ENCODE measurements around the gene AK2. TPM values are rescaled to one million over a fixed set of nuclear protein-coding genes. Genes with fewer than 3 reads are reported as not detected.

AK2 gene
- total RNA-seq, 2 donors from 2014 or later: 120 to 162 TPM

DNA sequence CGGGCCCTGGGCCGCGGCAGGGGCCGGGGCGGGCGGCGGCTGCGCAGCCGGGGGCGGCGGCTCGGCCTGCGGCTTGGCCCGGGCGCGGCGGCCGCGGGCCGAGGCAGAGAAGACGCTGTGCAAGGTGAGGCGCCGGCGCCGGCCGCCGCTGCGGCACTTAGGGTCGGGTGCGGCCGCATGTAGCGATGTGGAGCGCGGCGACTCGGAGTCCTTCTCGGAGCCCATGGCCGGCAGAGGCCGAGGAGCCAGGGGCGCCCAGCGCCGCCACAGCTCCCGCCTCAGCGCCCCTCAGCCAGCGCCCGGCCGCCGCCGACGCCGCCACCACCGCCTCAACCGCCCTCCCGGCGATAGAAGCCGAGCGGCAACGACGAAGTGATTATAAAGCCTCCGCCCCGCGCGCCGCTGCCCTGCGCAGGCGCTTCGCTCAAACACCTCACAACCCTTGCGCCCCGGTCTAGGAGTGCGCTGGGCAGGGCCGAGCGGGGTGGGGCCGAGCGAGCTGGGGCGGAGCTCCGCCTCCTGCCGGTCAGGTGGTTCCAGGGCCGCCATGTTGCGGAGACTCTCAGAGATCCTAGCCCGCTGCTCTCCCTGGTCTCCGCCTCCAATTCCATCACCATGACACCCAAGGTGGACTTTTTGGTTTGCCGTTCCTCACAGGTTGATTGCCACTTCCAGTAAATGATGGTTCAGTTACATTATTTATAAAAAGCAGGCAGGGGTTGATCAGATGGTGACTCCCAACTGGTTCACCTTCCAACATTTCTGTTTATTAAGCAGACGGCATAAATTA is 72.0 kb downstream of the AK2 start, which contains the start of gene RNF19B:
TSS of gene RNF19B (minus strand) at position 349 of the 790 bp plus-strand sequence. CDS start at position 225, 124 bp downstream.
- Histone ChIP-seq H3K36me3 (no peaks in the 10 kb centered on the region), H3K27ac (peak within 1 kb of the TSS; percentile 86 to 92), H3K9me3 (no peaks in the 10 kb centered on the region), H3K27me3 (no peaks in the 10 kb centered on the region), H3K4me3 (peak within 1 kb of the TSS; percentile 84 to 86), H3K4me1 (peaks cover 0 to 35% of the 10 kb centered on the region in 2 donors)
- TF ChIP-seq CTCF (IDR thresholded peaks at IDR 0.05): peak in 1 of 2 donors; percentile 44
- peak; percentile 94 for DNase-seq (ENCODE audit: low spot score)

DNA sequence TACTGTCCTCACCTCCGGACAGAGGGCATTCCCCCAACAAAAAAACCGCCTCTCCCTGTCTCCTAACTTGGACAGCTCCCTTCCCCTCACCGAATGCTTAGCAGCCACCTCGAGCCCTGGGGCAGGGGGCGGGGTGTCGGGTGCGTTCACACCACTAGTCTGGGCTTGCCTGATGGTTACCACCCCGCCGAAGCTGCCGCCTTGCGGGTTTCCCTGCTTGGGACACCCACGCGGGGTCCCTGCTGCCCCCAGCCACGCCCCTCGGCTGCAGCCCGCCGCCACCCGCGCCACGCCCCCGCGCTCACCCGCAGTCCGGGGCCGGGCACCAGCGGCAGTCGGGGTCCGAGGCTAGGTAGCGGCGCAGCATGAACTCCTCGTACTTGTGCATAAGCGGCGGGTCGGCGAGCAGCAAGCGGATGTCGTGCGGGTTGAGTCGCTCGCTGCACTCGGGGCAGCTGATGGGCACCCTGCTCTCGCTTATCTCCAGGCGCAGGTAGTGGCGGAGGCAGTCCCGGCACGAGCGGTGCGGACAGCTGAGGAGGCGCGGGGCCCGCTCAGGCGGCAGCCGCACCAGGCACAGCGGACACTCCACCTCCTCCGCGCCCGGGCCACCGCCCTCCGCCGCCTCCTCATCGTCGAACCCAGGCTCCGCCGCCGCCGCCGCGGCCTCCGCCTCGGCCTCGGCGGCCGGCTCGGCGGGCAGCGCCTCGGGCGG is 72.8 kb downstream of the AK2 start:
- Histone ChIP-seq H3K27ac (peak overlapping the region; percentile 86 to 92), H3K36me3 (no peaks in the 10 kb centered on the region), H3K27me3 (no peaks in the 10 kb centered on the region), H3K4me3 (peak overlapping the region; percentile 84 to 86), H3K9me3 (no peaks in the 10 kb centered on the region), H3K4me1 (peaks cover 0 to 40% of the 10 kb centered on the region in 2 donors)
- TF ChIP-seq CTCF (IDR thresholded peaks at IDR 0.05): peak in 1 of 2 donors; percentile 23
- DNase-seq (ENCODE audit: low spot score): no peak

- Histone ChIP-seq H3K4me3 (peak overlapping the region; percentile 84 to 86), H3K4me1 (peaks cover 0 to 41% of the 10 kb centered on the region in 2 donors), H3K27ac (peak overlapping the region in 1 of 2 donors; percentile 11), H3K27me3 (no peaks in the 10 kb centered on the region), H3K36me3 (no peaks in the 10 kb centered on the region), H3K9me3 (no peaks in the 10 kb centered on the region)
- TF ChIP-seq CTCF (IDR thresholded peaks at IDR 0.05): no peak
- no peak for DNase-seq (ENCODE audit: low spot score)
Measured at GRCh38 chr1:32962248-32962896, 74.3 kb downstream of the AK2 start.

- no peaks in the 10 kb centered on the region for H3K36me3 ChIP-seq
- H3K9me3 ChIP-seq: no peaks in the 10 kb centered on the region
- H3K27me3 ChIP-seq: no peaks in the 10 kb centered on the region
- no peak overlapping the region for H3K27ac ChIP-seq
- no peak overlapping the region for H3K4me3 ChIP-seq
- no peak for DNase-seq (ENCODE audit: low spot score)
- peaks cover 0 to 41% of the 10 kb centered on the region in 2 donors for H3K4me1 ChIP-seq
- no peak for TF ChIP-seq CTCF (IDR thresholded peaks at IDR 0.05)
Measured at GRCh38 chr1:32960819-32961355, 75.8 kb downstream of the AK2 start.

- Histone ChIP-seq H3K27me3 (no peaks in the 10 kb centered on the region), H3K36me3 (no peaks in the 10 kb centered on the region), H3K4me3 (no peak overlapping the region), H3K9me3 (no peaks in the 10 kb centered on the region), H3K4me1 (peaks cover 0 to 41% of the 10 kb centered on the region in 2 donors), H3K27ac (no peak overlapping the region)
- no peak for DNase-seq (ENCODE audit: low spot score)
- TF ChIP-seq CTCF (IDR thresholded peaks at IDR 0.05): no peak
Measured at GRCh38 chr1:32960342-32960741, 76.3 kb downstream of the AK2 start.
